ENCODE measurements around the gene NIT1.

DNA sequence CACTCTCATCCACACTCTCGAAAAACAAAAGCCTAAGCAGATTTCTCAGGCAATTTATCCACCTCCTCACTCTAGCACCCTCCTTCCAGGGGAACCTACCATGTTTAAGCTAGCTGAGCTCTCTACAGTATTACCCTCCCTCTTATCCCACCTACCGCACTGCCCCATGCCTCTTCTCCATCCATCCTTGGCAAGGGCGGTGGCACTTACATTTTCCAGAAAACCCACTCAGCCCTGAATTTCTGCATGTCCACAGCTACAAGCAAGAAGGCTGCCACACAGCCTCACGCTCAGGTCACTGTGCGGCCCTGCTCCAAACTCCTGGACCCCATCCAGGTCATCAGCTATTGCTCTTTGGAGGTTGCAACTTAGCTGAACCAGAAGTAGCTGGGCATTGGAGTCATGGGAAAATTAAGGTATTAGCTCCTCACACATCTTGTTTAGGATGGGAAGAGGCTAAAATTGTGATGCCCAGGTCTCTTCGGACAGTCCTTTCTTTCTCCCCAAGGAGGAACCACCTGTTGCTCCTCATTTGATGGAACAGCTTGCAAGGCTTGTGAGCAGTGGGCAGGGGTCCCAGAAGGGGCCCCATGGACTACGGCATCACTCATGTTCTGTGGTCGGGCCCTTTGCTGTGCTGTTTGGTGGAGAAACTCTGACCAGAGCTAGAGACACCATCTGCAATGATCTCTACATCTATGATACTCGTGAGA lies 18.7 kb upstream of the NIT1 start:
- TF ChIP-seq, protein P1, sequence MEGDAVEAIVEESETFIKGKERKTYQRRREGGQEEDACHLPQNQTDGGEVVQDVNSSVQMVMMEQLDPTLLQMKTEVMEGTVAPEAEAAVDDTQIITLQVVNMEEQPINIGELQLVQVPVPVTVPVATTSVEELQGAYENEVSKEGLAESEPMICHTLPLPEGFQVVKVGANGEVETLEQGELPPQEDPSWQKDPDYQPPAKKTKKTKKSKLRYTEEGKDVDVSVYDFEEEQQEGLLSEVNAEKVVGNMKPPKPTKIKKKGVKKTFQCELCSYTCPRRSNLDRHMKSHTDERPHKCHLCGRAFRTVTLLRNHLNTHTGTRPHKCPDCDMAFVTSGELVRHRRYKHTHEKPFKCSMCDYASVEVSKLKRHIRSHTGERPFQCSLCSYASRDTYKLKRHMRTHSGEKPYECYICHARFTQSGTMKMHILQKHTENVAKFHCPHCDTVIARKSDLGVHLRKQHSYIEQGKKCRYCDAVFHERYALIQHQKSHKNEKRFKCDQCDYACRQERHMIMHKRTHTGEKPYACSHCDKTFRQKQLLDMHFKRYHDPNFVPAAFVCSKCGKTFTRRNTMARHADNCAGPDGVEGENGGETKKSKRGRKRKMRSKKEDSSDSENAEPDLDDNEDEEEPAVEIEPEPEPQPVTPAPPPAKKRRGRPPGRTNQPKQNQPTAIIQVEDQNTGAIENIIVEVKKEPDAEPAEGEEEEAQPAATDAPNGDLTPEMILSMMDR (conservative IDR thresholded peaks at IDR 0.05): no peak
- no peak for TF ChIP-seq ZFX (IDR thresholded peaks at IDR 0.05)

Measured in C4-2B (cell line).